Rectal smooth muscle tissue (tissue), 1 donor: ENCODE results near the gene CEP85L.

Experiments
- H3K27ac ChIP-seq: one replicate; pipeline ENCODE4 v1.7.0; 2013; ENCODE audit warnings: low read depth, low read length, inconsistent platforms
- H3K27me3 ChIP-seq: one replicate; pipeline ENCODE4 v1.7.0; 2013; ENCODE audit warnings: low read length; ENCODE audit not compliant: control insufficient read depth, insufficient read depth
- H3K36me3 ChIP-seq: one replicate; pipeline ENCODE4 v1.7.0; 2013; ENCODE audit warnings: low read length; ENCODE audit not compliant: control insufficient read depth, insufficient read depth
- H3K4me1 ChIP-seq: one replicate; pipeline ENCODE4 v1.7.0; 2013; ENCODE audit warnings: low read length; ENCODE audit not compliant: control insufficient read depth, insufficient read depth
- H3K4me3 ChIP-seq: one replicate; pipeline ENCODE4 v1.7.0; 2013; ENCODE audit warnings: low read length
- H3K9ac ChIP-seq: one replicate; pipeline ENCODE4 v1.7.0; 2013; ENCODE audit warnings: low read length

CEP85L gene

DNA sequence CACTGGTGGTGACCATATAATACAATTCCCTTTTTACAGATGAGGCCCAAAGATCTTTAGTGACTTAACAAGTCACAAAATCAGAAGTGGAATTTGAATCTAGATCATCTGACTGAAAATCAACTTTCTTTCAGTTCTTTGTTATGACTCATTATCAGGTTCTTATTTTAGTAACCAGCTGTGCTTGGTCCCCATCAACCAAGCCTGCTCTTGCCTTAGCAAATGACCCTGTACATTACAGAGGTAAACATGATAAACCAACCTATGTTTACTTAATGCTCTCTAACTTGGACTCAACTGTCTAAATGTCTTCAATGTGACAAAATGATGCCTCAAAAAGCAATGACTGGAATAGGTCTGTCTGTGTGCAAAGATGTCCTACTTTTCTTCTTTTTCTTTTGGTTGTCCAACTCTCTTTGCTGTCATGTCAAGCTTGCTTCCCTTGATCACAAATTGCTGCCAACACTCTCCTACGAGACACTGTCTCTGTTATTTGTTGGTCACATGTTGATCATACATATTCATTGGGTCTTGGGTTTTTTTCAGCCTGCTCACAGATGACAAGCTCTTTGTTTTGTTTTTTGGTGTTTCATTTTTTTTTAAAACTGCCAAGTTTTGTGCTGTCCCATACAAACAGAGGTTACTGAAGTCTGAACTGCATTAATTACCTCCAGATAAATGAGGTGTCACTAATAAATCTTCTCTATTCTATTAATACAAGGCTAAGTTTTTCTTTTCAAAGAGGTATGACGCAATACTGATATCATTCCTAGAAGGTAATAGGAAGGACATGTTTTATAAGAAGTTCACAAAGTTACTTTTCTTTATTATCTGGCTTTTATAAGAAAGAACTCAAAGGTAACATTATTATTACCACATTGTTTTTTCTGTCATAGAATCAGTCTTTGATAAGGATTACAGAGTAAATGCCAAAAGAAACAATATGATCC lies 165.5 kb downstream of the CEP85L start:
- Histone ChIP-seq H3K4me1 (no peaks in the 10 kb centered on the region), H3K4me3 (no peak overlapping the region), H3K27ac (no peak overlapping the region), H3K9ac (no peak overlapping the region), H3K27me3 (no peaks in the 10 kb centered on the region), H3K36me3 (no peaks in the 10 kb centered on the region)

DNA sequence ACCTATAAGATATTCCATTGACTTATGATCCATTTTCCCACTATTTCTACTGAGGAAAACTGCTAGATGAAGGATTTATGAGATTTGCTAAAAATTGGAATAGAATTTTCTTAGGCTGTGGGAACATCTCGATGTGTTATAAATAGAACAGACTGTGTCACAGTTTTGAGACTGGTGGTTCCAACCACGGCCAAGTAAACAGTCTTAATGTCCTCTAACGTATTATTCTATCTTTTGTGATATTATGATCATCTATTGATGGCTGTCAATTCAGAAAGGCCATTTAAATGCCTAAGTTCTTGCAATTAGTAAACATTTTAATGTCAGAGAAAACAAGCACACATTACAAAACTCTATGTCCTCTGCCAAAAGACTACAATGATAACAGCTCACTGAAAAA lies 174.8 kb downstream of the CEP85L start:
- Histone ChIP-seq H3K36me3 (no peaks in the 10 kb centered on the region), H3K27me3 (no peaks in the 10 kb centered on the region), H3K27ac (no peak overlapping the region), H3K9ac (no peak overlapping the region), H3K4me1 (no peaks in the 10 kb centered on the region), H3K4me3 (no peak overlapping the region)

- no peak overlapping the region for H3K4me3 ChIP-seq
- no peaks in the 10 kb centered on the region for H3K4me1 ChIP-seq
- no peak overlapping the region for H3K27ac ChIP-seq
- H3K36me3 ChIP-seq, result no peaks in the 10 kb centered on the region
- H3K27me3 ChIP-seq, result no peaks in the 10 kb centered on the region
- H3K9ac ChIP-seq, result no peak overlapping the region
Measured at GRCh38 chr6:118473266-118473665, 178.1 kb downstream of the CEP85L start.

DNA sequence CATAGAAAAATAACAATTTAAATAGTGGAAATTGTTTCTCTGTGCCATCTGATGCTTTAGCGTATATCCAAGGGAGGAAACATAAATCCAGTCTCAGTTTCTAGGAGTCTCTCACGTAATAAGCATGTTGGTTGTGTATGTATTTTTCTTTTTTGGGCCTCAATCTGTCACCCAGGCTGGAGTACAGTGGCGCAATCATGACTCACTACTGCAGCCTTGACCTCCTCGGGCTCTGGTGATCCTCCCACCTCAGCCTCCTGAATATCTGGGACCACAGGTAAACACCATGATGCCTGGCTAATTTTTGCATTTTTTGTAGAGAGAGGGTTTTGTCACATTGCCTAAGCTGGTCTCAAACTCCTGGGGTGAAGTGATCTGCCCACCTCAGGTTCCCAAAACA lies 181.9 kb downstream of the CEP85L start:
- H3K4me3 ChIP-seq, result no peak overlapping the region
- no peak overlapping the region for H3K27ac ChIP-seq
- no peaks in the 10 kb centered on the region for H3K36me3 ChIP-seq
- no peaks in the 10 kb centered on the region for H3K27me3 ChIP-seq
- H3K4me1 ChIP-seq, result no peaks in the 10 kb centered on the region
- no peak overlapping the region for H3K9ac ChIP-seq

- Histone ChIP-seq H3K36me3 (no peaks in the 10 kb centered on the region), H3K27ac (no peak overlapping the region), H3K4me1 (no peaks in the 10 kb centered on the region)
Measured at GRCh38 chr6:118468682-118469465, 182.5 kb downstream of the CEP85L start.

DNA sequence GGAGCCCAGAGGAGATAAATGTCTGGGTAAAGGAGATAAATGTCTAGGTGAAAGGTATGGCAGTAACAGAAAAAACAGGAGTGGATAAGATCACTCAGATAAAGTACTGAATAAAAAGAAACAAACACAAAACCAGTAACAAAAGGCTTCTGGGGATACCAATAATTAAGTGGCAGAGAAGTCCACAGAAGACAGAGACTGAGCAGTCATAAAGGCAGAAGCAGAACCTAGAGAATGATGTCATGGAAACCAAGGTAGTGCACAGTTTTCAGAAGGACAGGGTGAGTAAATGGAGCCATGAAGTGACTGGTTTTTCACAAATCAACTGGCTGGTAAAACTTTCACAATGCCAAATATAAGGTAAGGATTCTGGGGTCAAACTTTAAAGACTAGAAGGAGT lies 184.2 kb downstream of the CEP85L start:
- Histone ChIP-seq H3K4me3 (no peak overlapping the region), H3K9ac (no peak overlapping the region), H3K36me3 (no peaks in the 10 kb centered on the region), H3K27ac (no peak overlapping the region), H3K4me1 (no peaks in the 10 kb centered on the region), H3K27me3 (no peaks in the 10 kb centered on the region)

More at GRCh38 chr6:118468682-118469465, 182.5 kb downstream of the CEP85L start:
- H3K27me3 ChIP-seq, result no peaks in the 10 kb centered on the region
- H3K4me3 ChIP-seq, result no peak overlapping the region
- H3K9ac ChIP-seq, result no peak overlapping the region

- no peak overlapping the region for H3K27ac ChIP-seq
- no peaks in the 10 kb centered on the region for H3K27me3 ChIP-seq
- H3K9ac ChIP-seq, result no peak overlapping the region
- H3K4me3 ChIP-seq, result no peak overlapping the region
- H3K36me3 ChIP-seq, result no peaks in the 10 kb centered on the region
- H3K4me1 ChIP-seq, result no peaks in the 10 kb centered on the region
Measured at GRCh38 chr6:118464620-118465019, 186.8 kb downstream of the CEP85L start.

- Histone ChIP-seq H3K4me3 (no peak overlapping the region), H3K4me1 (no peaks in the 10 kb centered on the region), H3K27me3 (no peaks in the 10 kb centered on the region), H3K27ac (no peak overlapping the region), H3K9ac (no peak overlapping the region), H3K36me3 (no peaks in the 10 kb centered on the region)
Measured at GRCh38 chr6:118460958-118461470, 190.4 kb downstream of the CEP85L start.

GRCh38 chr6:118456982-118457381 lies 194.4 kb downstream of the CEP85L start:
- no peaks in the 10 kb centered on the region for H3K36me3 ChIP-seq
- H3K27ac ChIP-seq, result no peak overlapping the region
- H3K4me3 ChIP-seq, result no peak overlapping the region
- no peaks in the 10 kb centered on the region for H3K27me3 ChIP-seq
- no peaks in the 10 kb centered on the region for H3K4me1 ChIP-seq
- H3K9ac ChIP-seq, result no peak overlapping the region

- Histone ChIP-seq H3K9ac (no peak overlapping the region), H3K27me3 (no peaks in the 10 kb centered on the region), H3K4me3 (no peak overlapping the region), H3K27ac (no peak overlapping the region), H3K4me1 (no peaks in the 10 kb centered on the region), H3K36me3 (no peaks in the 10 kb centered on the region)
Measured at GRCh38 chr6:118451839-118452238, 199.6 kb downstream of the CEP85L start.

DNA sequence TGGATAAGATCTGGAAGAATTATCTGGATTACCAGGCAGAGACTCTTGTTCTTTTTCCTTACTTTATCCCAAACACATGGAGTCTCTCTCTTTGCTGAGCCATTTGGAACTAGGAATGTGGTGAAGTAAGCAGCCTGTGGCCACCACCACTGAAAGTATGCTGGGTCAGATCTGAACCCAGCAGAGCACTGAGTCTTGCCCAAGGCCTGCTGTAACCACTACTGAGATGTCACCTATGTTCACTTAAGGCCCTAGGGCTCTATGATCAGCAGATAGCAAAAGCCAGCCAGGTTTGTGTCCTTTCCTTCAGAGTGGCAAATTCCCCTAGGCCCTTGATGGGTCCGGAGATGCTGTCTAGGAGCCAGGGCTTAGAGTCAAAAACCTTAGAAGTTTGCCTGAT lies 206.6 kb downstream of the CEP85L start:
- Histone ChIP-seq H3K27me3 (no peaks in the 10 kb centered on the region), H3K4me3 (no peak overlapping the region), H3K9ac (no peak overlapping the region), H3K4me1 (no peaks in the 10 kb centered on the region), H3K27ac (no peak overlapping the region), H3K36me3 (no peaks in the 10 kb centered on the region)

- H3K27ac ChIP-seq, result no peak overlapping the region
- H3K4me3 ChIP-seq, result no peak overlapping the region
Measured at GRCh38 chr6:118436482-118436881, 214.9 kb downstream of the CEP85L start.

More at GRCh38 chr6:118436482-118436881, 214.9 kb downstream of the CEP85L start:
- no peak overlapping the region for H3K9ac ChIP-seq
- H3K36me3 ChIP-seq, result no peaks in the 10 kb centered on the region
- no peaks in the 10 kb centered on the region for H3K27me3 ChIP-seq
- H3K4me1 ChIP-seq, result no peaks in the 10 kb centered on the region
